NCI-H187 treated with DMSO at 0.1 percent for 48 hours (cell line): ENCODE measurements around the gene ANKRD34C.
"Not testable (repeated sequence)": the region's sequence is repeated elsewhere in the genome, so short reads cannot be mapped to it uniquely, and the experiment has no call there.

Source experiments
- DNase-seq: peaks from one replicate; lab custom pipeline; 2025; lab: John Stamatoyannopoulos, UW

Gene ANKRD34C

DNA sequence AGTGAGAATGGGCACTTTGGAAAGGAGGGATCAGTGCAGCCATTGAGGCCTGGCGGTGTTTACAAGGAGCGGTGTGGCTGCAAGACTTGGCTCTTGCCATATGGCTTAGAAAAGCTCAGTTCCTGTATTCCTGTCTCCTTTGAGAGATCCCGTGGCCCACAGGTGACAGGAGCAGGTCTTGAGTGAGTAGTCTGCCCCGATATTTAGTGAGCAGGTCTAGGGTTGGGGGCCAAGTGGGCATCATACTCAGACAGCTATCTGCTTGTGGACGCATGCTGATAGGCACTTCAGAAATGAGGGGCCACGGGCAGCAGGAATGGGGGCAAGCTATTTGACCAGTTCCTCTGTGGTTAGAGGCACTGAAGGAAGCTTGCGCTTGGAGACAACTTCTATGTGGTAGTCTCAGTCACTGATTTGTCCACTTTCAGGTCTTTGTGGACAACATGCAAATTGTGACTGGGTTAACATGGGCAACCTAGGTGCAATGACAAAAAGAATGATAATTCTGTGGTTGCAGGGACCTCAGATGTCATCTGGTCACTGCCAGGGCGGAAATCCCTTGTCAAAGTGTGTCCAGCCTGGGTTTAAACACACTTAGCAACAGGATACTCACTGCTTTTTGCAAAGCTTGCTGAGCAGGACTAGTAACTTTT, 29.5 kb downstream of the ANKRD34C start:
- no peak for DNase-seq

GRCh38 chr15:79314186-79314585, 31.7 kb downstream of the ANKRD34C start:
- DNase-seq, result no peak

DNA sequence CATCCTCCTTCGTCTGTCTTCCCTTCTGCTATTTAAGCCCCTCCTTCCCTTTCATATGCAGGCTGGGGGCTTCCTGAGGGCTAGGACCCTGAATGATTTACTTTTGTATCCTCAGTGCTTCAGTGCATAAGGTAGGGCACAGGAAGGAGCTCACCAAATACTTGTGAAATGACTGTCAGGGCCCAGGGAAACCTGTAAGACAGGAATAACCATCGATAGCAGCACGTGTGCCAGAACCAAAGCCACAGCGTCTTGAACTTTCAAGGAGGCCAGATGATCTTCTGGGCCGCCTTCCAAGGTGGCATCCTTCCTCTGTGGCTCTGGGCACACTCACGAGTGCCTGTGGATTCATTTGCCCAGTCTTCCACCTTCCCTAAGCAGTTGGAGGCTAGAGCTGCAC, 32.3 kb downstream of the ANKRD34C start:
- DNase-seq, result no peak

DNA sequence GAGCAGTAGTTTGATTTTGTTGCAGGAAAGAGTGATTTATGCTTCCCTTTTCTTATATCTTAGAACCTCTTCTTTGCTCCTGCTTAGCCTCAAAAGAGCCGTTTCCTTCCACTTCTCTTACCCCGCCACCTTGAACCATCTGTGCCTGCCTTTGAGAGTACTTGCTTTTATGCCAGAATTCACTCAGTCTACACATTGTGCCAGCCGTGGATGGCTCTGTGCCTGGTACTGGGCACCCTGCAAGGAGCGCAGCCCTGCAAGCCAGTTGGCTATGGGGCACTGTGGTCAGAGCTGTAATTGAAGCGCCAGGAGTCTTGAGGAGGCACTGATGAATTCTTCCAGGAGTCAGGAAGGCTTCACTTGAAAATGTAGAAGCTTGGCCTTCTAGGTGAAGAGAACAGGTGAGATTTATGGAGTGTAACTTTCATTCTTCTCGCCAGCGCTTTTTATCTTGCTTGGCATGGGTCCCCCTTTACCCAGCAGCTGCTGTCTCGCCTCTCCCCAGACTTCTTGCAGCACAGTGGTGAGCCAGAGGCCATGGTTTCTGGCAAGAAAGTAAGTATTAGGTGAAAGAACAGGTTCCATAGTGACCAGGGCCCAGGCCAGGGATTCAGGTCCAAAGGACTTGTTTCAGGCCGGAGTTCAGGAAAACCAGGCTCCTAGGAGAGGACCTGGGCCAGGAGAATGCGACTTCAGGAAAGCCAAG, 33.3 kb downstream of the ANKRD34C start:
- DNase-seq, result no peak

GRCh38 chr15:79316864-79317263, 34.3 kb downstream of the ANKRD34C start:
- no peak for DNase-seq

DNA sequence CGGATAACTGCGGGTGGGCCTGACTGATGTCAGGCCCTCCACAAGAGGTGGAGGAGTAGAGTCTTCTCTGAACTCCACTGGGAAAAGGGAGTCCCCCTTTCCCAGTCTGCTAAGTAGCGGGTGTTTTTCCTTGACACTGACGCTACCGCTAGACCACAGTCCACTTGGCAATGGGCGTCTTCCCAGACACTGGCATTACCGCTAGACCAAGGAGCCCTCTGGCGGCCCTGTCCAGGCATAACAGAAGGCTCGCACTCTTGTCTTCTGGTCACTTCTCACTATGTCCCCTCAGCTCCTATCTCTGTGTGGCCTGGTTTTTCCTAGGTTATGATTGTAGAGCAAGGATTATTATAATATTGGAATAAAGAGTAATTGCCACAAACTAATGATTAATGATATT, 37.5 kb downstream of the ANKRD34C start:
- not testable (repeated sequence) for DNase-seq

GRCh38 chr15:79321876-79322275, 39.4 kb downstream of the ANKRD34C start:
- no peak for DNase-seq

DNA sequence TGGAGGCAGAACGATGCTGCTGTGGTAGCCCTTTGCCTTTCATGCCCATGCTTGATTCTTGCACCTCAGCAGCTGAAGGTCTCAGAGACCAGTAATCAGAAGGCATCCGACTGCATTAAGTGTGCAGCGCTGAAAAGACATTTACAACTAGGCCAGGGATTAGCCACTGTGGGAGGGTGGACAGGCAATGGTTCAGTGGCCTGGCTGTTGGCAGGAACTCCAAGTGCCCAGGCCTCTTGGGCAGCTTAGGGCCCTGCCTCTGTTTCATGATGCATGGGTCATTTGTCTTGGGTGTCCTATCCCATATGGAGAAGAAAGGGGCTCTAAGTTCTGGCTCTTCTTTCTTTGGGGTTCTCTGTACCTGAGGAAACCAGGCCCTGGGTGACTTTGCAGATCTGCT, 39.8 kb downstream of the ANKRD34C start:
- DNase-seq, result no peak

DNA sequence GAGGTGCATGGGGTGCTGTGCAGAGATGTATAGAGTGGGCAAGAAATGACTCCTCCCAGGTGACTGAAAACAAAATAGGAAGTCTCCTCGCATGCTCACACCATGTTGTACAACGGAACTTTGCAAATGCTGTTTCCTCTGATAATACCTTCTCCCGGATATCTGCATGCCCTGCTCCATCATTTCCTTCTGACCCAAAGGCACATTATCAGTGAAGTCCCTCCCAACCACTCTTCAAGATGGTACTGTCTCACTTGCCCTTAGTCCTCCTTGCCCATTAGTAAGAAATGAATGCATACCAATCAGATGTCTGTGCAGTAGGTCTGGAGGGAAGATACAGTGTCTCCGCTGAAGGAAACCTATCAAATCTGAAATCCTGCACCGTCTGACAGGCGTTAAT, 40.4 kb downstream of the ANKRD34C start:
- DNase-seq, result no peak

- DNase-seq, result no peak
Measured at GRCh38 chr15:79329171-79329611, 46.7 kb downstream of the ANKRD34C start.
